Measurements from ENCODE around the gene TBC1D10B. TPM values are rescaled to one million over a fixed set of nuclear protein-coding genes. Genes with fewer than 3 reads are reported as not detected.
"Not testable (repeated sequence)": the region's sequence is repeated elsewhere in the genome, so short reads cannot be mapped to it uniquely, and the experiment has no call there.

TBC1D10B gene
- total RNA-seq, 1 donor, result 38.0 TPM

DNA sequence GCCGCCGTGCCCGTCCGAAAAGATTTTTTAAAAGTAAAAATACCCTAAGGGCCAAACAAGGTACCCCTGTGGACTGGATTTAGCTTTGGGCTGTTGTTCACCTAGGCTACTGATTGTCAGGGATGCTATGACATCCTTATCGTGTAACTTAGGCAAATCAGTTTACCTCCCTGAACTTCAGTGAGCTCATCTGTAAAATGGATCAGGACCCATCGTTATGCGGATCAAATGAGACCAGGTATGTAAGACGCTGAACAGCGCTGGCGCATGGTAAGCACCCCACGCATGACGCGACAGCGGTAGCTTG, 36.5 kb upstream of the TBC1D10B start:
- H3K4me3 ChIP-seq (ENCODE audit: low read depth, low read length), result peak overlapping the region; percentile 77
- TF ChIP-seq, protein P1, sequence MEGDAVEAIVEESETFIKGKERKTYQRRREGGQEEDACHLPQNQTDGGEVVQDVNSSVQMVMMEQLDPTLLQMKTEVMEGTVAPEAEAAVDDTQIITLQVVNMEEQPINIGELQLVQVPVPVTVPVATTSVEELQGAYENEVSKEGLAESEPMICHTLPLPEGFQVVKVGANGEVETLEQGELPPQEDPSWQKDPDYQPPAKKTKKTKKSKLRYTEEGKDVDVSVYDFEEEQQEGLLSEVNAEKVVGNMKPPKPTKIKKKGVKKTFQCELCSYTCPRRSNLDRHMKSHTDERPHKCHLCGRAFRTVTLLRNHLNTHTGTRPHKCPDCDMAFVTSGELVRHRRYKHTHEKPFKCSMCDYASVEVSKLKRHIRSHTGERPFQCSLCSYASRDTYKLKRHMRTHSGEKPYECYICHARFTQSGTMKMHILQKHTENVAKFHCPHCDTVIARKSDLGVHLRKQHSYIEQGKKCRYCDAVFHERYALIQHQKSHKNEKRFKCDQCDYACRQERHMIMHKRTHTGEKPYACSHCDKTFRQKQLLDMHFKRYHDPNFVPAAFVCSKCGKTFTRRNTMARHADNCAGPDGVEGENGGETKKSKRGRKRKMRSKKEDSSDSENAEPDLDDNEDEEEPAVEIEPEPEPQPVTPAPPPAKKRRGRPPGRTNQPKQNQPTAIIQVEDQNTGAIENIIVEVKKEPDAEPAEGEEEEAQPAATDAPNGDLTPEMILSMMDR (IDR thresholded peaks at IDR 0.05; ENCODE audit: insufficient read depth, low read length), result no peak
- DNase-seq (ENCODE audit: low read depth), result no peak

DNA sequence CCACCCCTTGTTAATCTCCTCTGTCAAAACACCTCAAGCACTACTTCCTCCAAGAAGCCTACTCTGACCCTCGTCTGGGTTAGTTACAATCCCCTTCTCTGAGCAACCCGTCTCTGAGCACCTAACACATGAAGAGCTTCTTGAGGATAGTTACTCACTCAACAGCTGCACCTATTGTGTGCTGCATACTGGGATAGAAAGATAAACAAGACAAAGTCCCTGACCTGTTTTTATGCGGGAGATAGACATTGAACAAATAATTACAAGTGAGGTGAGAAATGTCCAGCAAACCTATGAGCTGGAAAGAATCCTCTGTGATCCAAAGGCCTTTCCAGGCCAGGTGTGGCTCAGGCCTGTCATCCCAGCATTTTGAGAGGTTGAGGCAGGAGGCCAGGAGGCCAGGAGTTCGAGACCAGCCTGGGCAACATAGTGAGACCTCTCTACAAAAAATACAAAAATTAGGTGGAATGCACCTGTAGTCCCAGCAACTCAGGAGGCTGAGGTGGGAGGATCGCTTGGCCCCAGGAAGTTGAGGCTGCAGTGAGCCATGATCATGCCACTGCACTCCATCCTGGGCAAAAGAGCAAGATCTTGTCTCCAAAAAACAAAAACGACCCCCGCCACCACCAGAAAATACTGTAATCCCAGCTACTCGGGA, 31.6 kb upstream of the TBC1D10B start:
- no peak for DNase-seq (ENCODE audit: low read depth)
- TF ChIP-seq, protein P1 (IDR thresholded peaks at IDR 0.05; ENCODE audit: insufficient read depth, low read length), result no peak

DNA sequence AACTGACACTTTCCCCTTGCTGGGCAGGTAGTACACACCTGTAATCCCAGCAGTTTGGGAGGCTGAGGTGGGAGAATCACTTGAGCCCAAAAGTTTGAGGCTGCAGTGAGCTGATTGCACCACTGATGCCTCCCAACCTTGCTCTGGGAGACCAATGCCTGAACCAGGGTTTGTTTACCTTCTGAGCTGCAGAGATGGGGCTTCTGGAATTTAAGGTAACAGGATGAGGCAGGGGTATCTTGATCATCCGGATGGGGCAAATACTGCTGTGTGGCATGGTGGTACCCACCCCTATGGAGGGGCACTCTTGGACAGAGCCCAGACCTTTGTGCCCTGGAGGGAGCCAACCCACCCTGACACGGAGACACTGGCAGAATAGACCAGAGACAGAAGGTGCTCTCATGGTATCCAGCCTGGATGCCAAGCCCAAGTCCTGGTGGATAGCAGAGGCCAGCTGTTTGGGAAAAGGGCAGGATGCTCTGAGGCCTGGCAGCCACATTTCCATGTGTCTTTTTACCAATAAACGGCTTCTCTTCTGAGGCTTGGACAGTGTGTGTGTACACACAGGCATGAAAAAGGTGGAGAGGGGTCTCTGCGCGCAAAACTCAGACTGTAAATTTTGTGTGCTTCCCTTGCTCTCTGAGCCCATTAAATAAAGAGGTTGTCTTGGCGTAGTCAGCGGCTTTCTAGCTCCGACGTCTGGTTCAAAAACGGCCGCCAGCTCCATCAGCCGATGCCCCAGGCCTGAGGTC, 29.3 kb upstream of the TBC1D10B start:
- peak overlapping the region; percentile 62 for H3K4me3 ChIP-seq (ENCODE audit: low read depth, low read length)
- DNase-seq (ENCODE audit: low read depth), result no peak
- TF ChIP-seq, protein P1 (IDR thresholded peaks at IDR 0.05; ENCODE audit: insufficient read depth, low read length), result no peak

More for the DNA sequence above, 31.6 kb upstream of the TBC1D10B start:
- H3K4me3 ChIP-seq (ENCODE audit: low read depth, low read length), result no peak overlapping the region

DNA sequence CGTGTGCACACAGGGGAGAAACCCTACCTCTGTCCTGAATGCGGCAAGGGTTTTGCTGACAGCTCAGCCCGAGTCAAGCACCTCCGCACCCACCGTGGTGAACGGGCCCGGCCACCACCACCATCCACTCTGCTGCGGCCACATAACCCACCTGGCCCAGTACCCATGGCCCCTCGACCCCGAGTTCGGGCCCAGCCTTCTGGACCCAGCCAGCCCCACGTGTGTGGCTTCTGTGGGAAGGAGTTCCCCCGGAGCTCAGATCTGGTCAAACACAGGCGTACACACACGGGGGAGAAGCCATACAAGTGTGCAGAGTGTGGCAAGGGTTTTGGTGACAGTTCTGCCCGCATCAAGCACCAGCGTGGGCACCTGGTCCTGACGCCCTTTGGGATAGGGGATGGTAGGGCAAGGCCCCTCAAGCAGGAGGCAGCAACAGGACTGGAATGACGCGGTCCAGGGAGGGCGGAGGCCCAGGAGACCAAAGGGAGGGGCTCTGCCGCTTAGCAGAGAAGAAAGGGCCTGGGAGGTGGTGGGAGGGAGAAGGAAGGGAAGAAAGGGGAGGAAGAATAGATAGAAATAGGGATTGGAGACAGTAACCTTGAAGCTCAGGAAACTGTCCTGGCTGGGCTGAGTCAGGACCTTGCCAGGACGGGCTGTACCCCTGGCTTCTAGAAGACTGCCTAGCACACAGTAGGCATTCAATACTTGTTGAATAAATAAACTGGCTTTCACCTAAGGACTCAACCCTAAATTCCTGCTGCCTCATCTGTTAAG, 28.6 kb upstream of the TBC1D10B start:
- TF ChIP-seq, protein P1 (IDR thresholded peaks at IDR 0.05; ENCODE audit: insufficient read depth, low read length), result no peak
- DNase-seq (ENCODE audit: low read depth), result no peak
- H3K4me3 ChIP-seq (ENCODE audit: low read depth, low read length), result no peak overlapping the region

DNA sequence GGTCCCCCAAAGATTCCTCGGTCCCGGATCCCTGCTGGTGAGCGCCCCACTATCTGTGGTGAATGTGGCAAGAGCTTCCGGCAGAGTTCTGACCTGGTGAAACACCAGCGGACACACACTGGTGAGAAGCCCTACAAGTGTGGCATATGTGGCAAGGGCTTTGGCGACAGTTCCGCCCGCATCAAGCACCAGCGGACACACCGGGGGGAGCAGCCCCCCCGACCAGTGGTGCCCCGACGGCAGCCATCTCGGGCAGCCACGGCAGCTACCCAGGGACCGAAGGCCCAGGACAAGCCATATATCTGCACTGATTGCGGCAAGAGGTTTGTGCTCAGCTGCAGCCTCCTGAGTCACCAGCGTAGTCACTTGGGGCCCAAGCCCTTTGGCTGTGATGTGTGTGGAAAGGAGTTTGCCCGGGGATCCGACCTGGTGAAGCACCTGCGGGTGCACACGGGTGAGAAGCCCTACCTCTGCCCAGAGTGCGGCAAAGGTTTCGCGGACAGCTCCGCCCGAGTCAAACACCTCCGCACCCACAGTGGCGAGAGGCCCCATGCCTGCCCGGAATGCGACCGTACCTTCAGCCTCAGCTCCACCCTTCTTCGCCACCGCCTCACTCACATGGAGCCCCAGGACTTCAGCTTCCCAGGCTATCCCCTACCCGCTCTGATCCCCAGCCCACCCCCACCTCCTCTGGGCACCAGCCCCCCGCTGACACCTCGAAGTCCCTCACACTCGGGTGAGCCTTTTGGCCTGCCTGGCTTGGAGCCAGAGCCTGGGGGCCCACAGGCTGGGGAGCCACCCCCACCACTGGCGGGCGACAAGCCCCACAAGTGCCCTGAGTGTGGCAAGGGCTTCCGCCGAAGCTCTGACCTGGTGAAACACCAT, 27.7 kb upstream of the TBC1D10B start:
- H3K4me3 ChIP-seq (ENCODE audit: low read depth, low read length), result no peak overlapping the region
- no peak for DNase-seq (ENCODE audit: low read depth)
- TF ChIP-seq, protein P1 (IDR thresholded peaks at IDR 0.05; ENCODE audit: insufficient read depth, low read length), result no peak

DNA sequence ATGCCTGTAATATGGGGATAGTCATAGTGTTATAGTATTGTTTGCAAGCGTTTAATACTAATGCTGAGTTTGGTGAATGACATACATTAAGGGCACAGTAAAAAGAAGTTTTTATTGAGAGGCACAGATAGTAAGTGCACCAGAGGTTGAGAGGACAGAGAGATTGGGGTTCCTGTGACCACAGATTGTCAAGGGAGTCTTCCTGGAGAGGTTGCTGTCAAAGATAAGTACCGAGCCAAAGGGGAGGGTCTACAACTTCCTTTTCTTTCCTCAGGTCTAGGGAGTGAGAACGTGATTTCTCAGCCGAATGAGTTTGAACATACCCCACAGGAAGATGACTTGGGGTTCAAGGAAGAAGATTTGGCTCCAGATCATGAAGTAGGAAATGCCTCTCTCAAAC, 26.8 kb upstream of the TBC1D10B start:
- no peak for DNase-seq (ENCODE audit: low read depth)
- no peak overlapping the region for H3K4me3 ChIP-seq (ENCODE audit: low read depth, low read length)
- TF ChIP-seq, protein P1 (IDR thresholded peaks at IDR 0.05; ENCODE audit: insufficient read depth, low read length), result no peak

DNA sequence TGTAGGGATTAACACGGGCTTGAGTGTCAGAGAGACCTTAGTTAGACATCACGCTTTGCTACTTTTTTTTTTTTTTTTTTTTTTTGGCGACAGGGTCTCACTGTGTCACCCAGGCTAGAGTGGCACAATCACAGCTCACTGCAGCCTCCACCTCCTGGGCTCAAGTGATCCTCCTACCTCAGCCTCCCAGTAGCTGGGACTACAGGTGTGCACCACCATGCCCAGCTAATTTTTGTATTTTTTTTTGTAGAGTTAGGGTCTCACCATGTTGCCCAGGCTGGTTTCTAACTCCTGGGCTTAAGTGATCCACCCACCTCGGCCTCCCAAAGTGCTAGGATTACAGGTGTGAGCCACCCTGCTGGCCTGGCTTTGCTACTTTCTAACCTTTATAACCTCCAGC, 26.3 kb upstream of the TBC1D10B start:
- H3K4me3 ChIP-seq (ENCODE audit: low read depth, low read length), result not testable (repeated sequence)

More for the DNA sequence above, 26.3 kb upstream of the TBC1D10B start:
- not testable (repeated sequence) for DNase-seq (ENCODE audit: low read depth)

All from fibroblast of the aortic adventitia (primary cell).